Activated CD8-positive, alpha-beta memory T cell treated with anti-CD3 and anti-CD28 coated beads, Interleukin-2, amount 50 U/mL, for 1 hour (primary cell): ENCODE measurements around the gene CDC42BPB.

Experiments
- DNase-seq: peaks from one replicate; pipeline ENCODE4 v3.0.0-alpha.2; 2020; ENCODE audit errors: extremely low read depth

The CDC42BPB gene

GRCh38 chr14:103094406-103095209, 37.3 kb upstream of the CDC42BPB start, which contains the start of gene EXOC3L4:
TSS of gene EXOC3L4 (plus strand) at chr14:103094725. CDS start at chr14:103100220, 5,495 bp downstream.
- no peak for DNase-seq

GRCh38 chr14:103093856-103094405, 36.6 kb upstream of the CDC42BPB start:
- no peak for DNase-seq

- DNase-seq, result no peak
Measured at GRCh38 chr14:103091883-103092222, 34.5 kb upstream of the CDC42BPB start.

- no peak for DNase-seq
Measured at GRCh38 chr14:103091041-103091882, 33.9 kb upstream of the CDC42BPB start.

- no peak for DNase-seq
Measured at GRCh38 chr14:103090481-103091020, 33.2 kb upstream of the CDC42BPB start.

GRCh38 chr14:103089386-103090335, 32.3 kb upstream of the CDC42BPB start:
- no peak for DNase-seq

- DNase-seq, result no peak
Measured at GRCh38 chr14:103088921-103089320, 31.6 kb upstream of the CDC42BPB start.

- DNase-seq, result no peak
Measured at GRCh38 chr14:103087343-103087835, 30.0 kb upstream of the CDC42BPB start.

GRCh38 chr14:103086771-103087342, 29.5 kb upstream of the CDC42BPB start:
- DNase-seq, result no peak

- DNase-seq, result no peak
Measured at GRCh38 chr14:103085106-103086091, 28.1 kb upstream of the CDC42BPB start.

GRCh38 chr14:103084021-103084919, 26.9 kb upstream of the CDC42BPB start, which contains the start of gene LBHD2:
TSS of gene LBHD2 (plus strand) at chr14:103084210. CDS start at chr14:103086013, 1,803 bp downstream.
- DNase-seq, result no peak

- no peak for DNase-seq
Measured at GRCh38 chr14:103081951-103082350, 24.6 kb upstream of the CDC42BPB start.

- DNase-seq, result no peak
Measured at GRCh38 chr14:103078860-103079587, 21.7 kb upstream of the CDC42BPB start.

- peak; percentile 46 for DNase-seq
Measured at GRCh38 chr14:103078420-103078749, 21.0 kb upstream of the CDC42BPB start.

GRCh38 chr14:103074729-103075367, 17.5 kb upstream of the CDC42BPB start:
- DNase-seq, result no peak

GRCh38 chr14:103073876-103074728, 16.8 kb upstream of the CDC42BPB start:
- no peak for DNase-seq
